Right lobe of liver (tissue), 6 donors: ENCODE results near the gene SIM2. TPM values are rescaled to one million over a fixed set of nuclear protein-coding genes. Genes with fewer than 3 reads are reported as not detected.

Experiments used
- ATAC-seq, 4 donors: fragments of 200-7000 bp; cut with Tn5 transposase; one replicate each; pipeline ENCODE4 v1.9.1; 2020; ENCODE audit warnings: mild to moderate bottlenecking in 4 of 4, moderate library complexity in 4 of 4
- DNase-seq, 3 donors: peaks; one replicate each; pipeline ENCODE4 v3.0.0-alpha.2; 2020
- H3K27ac ChIP-seq, 3 donors: fragments of 200-600 bp; one replicate each; pipeline ENCODE4 v1.8.0; 2022
- H3K27me3 ChIP-seq, 2 donors: fragments of 200-600 bp; one replicate each; pipeline ENCODE4 v1.8.0; 2022
- H3K36me3 ChIP-seq, 4 donors: fragments of 200-600 bp; sonication (generic) in 1 of 4; one replicate each; pipeline versions ENCODE4 v1.5.1 to v1.8.0; 2017 to 2022; ENCODE audit warnings: control low read depth in 1 of 4
- H3K4me1 ChIP-seq, 4 donors: fragments of 200-600 bp; sonication (generic) in 1 of 4; one replicate each; pipeline versions ENCODE4 v1.5.1 to v1.8.0; 2017 to 2022; ENCODE audit warnings: control low read depth in 1 of 4
- H3K4me3 ChIP-seq, 3 donors: fragments of 200-600 bp; one replicate each; pipeline ENCODE4 v1.8.0; 2022
- H3K9me3 ChIP-seq, 4 donors: fragments of 200-600 bp; sonication (generic) in 1 of 4; one replicate each; pipeline versions ENCODE4 v1.5.1 to v1.8.0; 2017 to 2022; ENCODE audit warnings: control low read depth in 1 of 4
- CTCF ChIP-seq, 4 donors: fragments of 200-600 bp in 3 of 4; fragments of 450-650 bp in 1 of 4; IDR thresholded peaks; one replicate each; pipeline versions ENCODE4 v1.5.1 to v1.8.0; 2016 to 2022; ENCODE audit warnings: antibody characterized with exemption in 4 of 4, mild to moderate bottlenecking in 2 of 4
- POLR2A ChIP-seq: fragments of 450-650 bp; IDR thresholded peaks from one replicate; pipeline ENCODE4 v1.6.1; 2017; ENCODE audit warnings: antibody characterized with exemption, mild to moderate bottlenecking
- WGBS: methylation state at CpG from one replicate; pipeline ENCODE4 v1.1.6; 2018; ENCODE audit warnings: low coverage, low lambda C conversion rate; ENCODE audit not compliant: insufficient coverage; ENCODE audit errors: missing lambda C conversion rate; 5-methylcytosine and 5-hydroxymethylcytosine counted together
- intact Hi-C, 2 donors: fragments of 100-400 bp; cut with DNase I; formaldehyde crosslinking; loops; one replicate each; pipeline versions ENCODE4 v1.11.2 to v1.14.1; 2022
- total RNA-seq, 6 experiments: library from RNA; depleted of rRNA in 2 of 6; stranded (reverse); fragments of >200 nt in 2 of 6; fragmentation: NEBNext Ultra II Directional in 3 of 6; extraction: Animal tissue kit (Norgen Biotek cat#: 25700) in 3 of 6; gene quantifications; one replicate each; pipeline versions ENCODE4 v1.1.0 to v1.2.4, GENCODE V29; 2016 to 2023
- donor health status: DM: no; HTN: yes; CAD: no.
- donor health status: DM: no; HTN: no; CAD: no.
- donor health status: DM: no; HTN: no; CAD: no.
- donor health status: DM: no; HTN: yes; CAD: no.
- donor health status: DM: no; HTN: yes; CAD: no.

The SIM2 gene
- total RNA-seq, 6 experiments from 2014 or later: not detected

GRCh38 chr21:36700971-36701755 is 2.2 kb downstream of the SIM2 start:
- no peak overlapping the region for H3K4me3 ChIP-seq
- peaks cover 56 to 86% of the 10 kb centered on the region in 2 donors for H3K27me3 ChIP-seq
- ATAC-seq (peak in 2 of 4 donors; percentile 18 to 23), DNase-seq (no peak)
- no peaks in the 10 kb centered on the region for H3K9me3 ChIP-seq
- WGBS: 3% methylated on average over 15 of the region's 65 CpGs
- no peak for TF ChIP-seq POLR2A
- TF ChIP-seq CTCF (IDR thresholded peaks at IDR 0.05): no peak
- no peak overlapping the region for H3K27ac ChIP-seq
- peaks cover 0 to 41% (median 4%) of the 10 kb centered on the region in 4 donors for H3K4me1 ChIP-seq
- H3K36me3 ChIP-seq: no peaks in the 10 kb centered on the region
- intact Hi-C loops: no loop called here

- peaks cover 52 to 86% of the 10 kb centered on the region in 2 donors for H3K27me3 ChIP-seq
- DNase-seq (no peak), ATAC-seq (no peak)
- intact Hi-C loops: no loop called here
- no peaks in the 10 kb centered on the region for H3K9me3 ChIP-seq
- TF ChIP-seq CTCF (IDR thresholded peaks at IDR 0.05) (no peak), POLR2A (no peak)
- peaks cover 0 to 41% (median 4%) of the 10 kb centered on the region in 4 donors for H3K4me1 ChIP-seq
- no peak overlapping the region for H3K4me3 ChIP-seq
- whole genome bisulfite sequencing: 9% methylated on average over 24 of the region's 26 CpGs
- no peaks in the 10 kb centered on the region for H3K36me3 ChIP-seq
- no peak overlapping the region for H3K27ac ChIP-seq
Observed at GRCh38 chr21:36701756-36702621, 3.1 kb downstream of the SIM2 start.

- TF ChIP-seq CTCF (IDR thresholded peaks at IDR 0.05) (no peak), POLR2A (no peak)
- WGBS: 3% methylated on average over 6 of the region's 6 CpGs
Observed at GRCh38 chr21:36702622-36702968, 3.7 kb downstream of the SIM2 start.

GRCh38 chr21:36703123-36703522 is 4.2 kb downstream of the SIM2 start:
- DNase-seq (no peak), ATAC-seq (no peak)
- intact Hi-C loops: no loop called here
- peaks cover 40 to 87% of the 10 kb centered on the region in 2 donors for H3K27me3 ChIP-seq
- H3K9me3 ChIP-seq: no peaks in the 10 kb centered on the region
- H3K4me1 ChIP-seq: peaks cover 0 to 36% (median 3%) of the 10 kb centered on the region in 4 donors
- H3K36me3 ChIP-seq: no peaks in the 10 kb centered on the region
- WGBS: 18% methylated on average over 2 of the region's 3 CpGs
- no peak overlapping the region for H3K27ac ChIP-seq
- TF ChIP-seq POLR2A: no peak
- TF ChIP-seq CTCF (IDR thresholded peaks at IDR 0.05): no peak
- no peak overlapping the region for H3K4me3 ChIP-seq

More at GRCh38 chr21:36702622-36702968, 3.7 kb downstream of the SIM2 start:
- H3K27me3 ChIP-seq: peaks cover 46 to 86% of the 10 kb centered on the region in 2 donors
- no peaks in the 10 kb centered on the region for H3K36me3 ChIP-seq
- no peak overlapping the region for H3K27ac ChIP-seq
- H3K4me1 ChIP-seq: peaks cover 0 to 35% (median 4%) of the 10 kb centered on the region in 4 donors
- H3K9me3 ChIP-seq: no peaks in the 10 kb centered on the region
- DNase-seq (no peak), ATAC-seq (no peak)
- intact Hi-C loops: no loop called here
- no peak overlapping the region for H3K4me3 ChIP-seq
